HUDEP-2 (cell line): ENCODE results near the gene GRAMD1B.

Experiments
- DNase-seq, 76 experiments: peaks; one replicate each; lab custom pipeline; 2025; ENCODE audit not compliant: unreplicated experiment in 76 of 76; lab: John Stamatoyannopoulos, UW

The GRAMD1B gene

GRCh38 chr11:123670081-123670480 is 240.0 kb downstream of the GRAMD1B start:
- DNase-seq, result no peak

DNA sequence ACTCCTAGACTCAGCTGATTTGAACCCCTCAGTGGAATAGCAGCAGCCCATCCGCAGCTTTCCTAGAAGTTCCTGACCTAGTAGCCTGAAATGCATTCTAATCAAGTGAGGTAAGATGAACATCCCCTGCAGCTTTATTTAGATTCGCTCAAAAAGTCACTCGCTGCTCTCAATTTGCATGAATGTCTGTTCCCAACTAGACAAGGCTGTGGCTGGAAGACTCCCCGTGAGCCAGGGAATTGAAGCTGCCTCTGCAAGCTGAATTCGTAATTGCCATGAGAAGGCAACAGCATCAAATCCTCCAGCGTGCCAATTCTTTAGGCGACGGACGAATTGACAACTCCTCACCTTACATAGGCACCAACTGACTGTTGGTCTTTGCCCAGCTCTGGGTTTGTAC is 241.5 kb downstream of the GRAMD1B start:
- DNase-seq, result no peak

DNA sequence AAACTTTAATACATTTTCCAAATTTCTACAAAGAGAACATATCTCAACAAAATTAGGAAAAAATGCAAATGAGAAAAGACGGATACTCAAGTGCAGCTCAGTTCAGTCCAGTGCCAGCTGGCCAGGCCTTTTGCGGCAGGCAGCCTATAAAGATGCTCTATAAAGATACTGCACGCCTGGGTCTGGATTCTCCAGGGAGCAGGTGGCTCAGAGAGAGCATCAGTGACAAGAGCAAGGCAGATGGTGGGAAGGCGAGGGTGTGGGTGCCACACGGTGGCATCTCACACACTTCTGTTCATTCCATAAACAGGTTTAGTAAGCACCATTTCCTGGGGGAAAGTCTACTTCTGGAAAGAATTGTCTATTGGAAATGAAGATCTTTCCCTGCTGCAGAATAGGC is 242.5 kb downstream of the GRAMD1B start:
- DNase-seq, result no peak

DNA sequence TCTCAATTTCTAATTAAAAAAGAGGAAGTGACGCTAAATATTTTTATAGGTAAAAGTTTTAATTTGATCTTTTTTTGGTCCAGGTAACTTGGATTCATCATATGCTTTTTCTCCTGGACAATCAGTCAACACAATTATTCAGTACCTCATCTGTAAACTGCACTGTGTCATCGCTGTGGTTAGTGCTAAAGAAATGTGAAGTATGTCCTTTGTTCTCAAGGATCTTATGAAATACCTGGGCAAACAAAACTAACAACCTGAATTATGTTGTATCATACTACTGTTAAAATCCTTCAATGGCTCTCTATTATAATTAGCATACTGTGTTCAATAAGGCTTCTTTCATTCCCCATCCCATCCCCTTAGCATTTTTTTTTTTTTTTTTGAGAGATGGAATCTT is 244.2 kb downstream of the GRAMD1B start:
- DNase-seq, result no peak
